Ramos (cell line): ENCODE data around the gene ADAP1.
"Not testable (repeated sequence)": the region's sequence is repeated elsewhere in the genome, so short reads cannot be mapped to it uniquely, and the experiment has no call there.

ENCODE experiments used
- in situ Hi-C: fragments of 300-500 bp; cut with MboI; formaldehyde crosslinking; loops from one replicate; pipeline ENCODE4 v1.14.3; 2022; ENCODE audit warnings: low sequenced_read_pairs; ENCODE audit not compliant: unreplicated experiment

Gene ADAP1, protein sequence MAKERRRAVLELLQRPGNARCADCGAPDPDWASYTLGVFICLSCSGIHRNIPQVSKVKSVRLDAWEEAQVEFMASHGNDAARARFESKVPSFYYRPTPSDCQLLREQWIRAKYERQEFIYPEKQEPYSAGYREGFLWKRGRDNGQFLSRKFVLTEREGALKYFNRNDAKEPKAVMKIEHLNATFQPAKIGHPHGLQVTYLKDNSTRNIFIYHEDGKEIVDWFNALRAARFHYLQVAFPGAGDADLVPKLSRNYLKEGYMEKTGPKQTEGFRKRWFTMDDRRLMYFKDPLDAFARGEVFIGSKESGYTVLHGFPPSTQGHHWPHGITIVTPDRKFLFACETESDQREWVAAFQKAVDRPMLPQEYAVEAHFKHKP

DNA sequence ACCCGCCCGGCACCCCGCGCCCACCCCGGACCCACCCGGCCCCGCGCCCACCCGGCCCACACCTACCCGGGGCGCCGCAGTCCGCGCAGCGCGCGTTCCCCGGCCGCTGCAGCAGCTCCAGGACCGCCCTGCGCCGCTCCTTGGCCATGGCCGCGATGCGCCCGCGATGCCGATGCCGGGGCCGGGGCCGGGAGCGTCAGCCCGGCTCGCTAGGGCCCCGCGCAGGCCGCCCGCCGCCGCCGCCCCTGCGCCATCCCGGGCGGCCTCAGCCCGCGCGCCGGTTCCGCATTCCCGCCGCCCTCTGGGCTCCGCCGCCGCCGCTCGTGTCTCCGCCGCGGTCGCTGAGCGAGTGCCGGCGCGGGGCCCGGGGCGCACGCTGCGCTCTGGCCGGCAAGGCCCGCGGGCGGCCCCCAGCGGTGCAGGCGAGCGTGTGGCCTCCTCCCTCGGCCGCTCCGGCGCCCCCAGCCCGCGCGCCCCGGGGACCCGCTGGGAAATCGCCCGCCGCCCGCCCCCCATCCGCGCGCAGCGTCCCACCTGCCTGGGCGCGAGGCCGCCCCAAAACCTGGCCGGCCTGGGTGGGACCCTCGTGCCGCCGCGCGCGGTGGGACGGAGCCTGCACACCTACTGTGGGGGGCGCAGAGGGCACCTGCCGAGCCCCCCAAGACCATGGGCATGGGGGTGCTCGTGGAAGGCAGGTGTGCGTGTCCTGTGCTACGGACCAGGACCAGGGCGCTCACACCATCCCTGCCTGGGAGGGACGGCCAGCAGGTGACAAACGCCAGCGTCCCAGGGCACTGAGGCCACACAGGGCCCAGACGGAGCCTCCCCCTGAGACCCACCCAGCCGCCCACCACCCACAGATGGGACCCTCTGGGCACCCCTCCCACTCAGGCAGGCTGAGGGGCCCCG is at the start of gene ADAP1:
Gene ADAP1 (minus strand): TSS at position 351 of the 909 bp plus-strand sequence. CDS start 203 bp downstream, at position 148.
- in situ Hi-C loops = no loop called here

DNA sequence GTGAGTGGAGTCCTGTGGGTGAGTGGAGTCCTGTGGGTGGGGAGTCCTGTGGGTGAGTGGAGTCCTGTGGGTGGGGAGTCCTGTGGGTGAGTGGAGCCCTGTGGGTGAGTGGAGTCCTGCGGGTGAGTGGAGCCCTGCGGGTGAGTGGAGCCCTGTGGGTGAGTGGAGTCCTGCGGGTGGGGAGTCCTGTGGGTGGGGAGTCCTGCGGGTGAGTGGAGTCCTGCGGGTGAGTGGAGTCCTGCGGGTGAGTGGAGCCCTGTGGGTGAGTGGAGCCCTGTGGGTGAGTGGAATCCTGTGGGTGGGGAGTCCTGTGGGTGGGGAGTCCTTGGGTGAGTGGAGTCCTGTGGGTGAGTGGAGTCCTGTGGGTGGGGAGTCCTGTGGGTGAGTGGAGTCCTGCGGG is 48.0 kb upstream of the ADAP1 start:
- in situ Hi-C loops = not testable (repeated sequence)

DNA sequence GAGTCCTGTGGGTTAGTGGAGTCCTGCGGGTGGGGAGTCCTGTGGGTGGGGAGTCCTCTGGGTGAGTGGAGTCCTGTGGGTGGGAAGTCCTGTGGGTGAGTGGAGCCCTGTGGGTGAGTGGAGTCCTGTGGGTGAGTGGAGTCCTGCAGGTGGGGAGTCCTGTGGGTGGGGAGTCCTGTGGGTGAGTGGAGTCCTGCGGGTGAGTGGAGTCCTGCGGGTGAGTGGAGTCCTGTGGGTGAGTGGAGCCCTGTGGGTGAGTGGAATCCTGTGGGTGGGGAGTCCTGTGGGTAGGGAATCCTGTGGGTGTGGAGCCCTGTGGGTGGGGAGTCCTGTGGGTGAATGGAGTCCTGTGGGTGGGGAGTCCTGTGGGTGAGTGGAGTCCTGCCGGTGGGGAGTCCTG is 47.5 kb upstream of the ADAP1 start:
- in situ Hi-C loops = not testable (repeated sequence)

DNA sequence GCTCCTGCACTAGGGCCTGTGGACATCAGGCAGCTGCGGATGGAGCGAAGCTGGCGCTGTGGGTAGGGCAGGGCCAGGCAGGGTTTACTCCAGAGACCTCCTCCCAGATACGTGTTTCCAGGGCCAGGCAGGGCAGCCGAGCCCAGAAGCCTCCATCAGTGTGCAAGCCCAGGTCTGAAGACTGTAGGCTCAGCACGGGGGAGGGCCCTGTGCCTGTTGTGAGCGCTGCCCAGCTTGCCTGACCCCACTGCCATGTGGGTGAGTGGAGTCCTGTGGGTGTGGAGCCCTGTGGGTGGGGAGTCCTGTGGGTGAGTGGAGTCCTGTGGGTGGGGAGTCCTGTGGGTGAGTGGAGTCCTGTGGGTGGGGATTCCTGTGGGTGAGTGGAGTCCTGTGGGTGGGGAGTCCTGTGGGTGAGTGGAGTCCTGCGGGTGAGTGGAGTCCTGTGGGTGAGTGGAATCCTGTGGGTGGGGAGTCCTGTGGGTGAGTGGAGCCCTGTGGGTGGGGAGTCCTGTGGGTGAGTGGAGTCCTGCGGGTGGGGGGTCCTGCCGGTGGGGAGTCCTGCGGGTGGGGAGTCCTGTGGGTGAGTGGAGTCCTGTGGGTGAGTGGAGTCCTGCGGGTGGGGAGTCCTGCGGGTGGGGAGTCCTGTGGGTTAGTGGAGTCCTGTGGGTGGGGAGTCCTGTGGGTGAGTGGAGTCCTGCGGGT is 46.7 kb upstream of the ADAP1 start:
- in situ Hi-C loops = not testable (repeated sequence)

DNA sequence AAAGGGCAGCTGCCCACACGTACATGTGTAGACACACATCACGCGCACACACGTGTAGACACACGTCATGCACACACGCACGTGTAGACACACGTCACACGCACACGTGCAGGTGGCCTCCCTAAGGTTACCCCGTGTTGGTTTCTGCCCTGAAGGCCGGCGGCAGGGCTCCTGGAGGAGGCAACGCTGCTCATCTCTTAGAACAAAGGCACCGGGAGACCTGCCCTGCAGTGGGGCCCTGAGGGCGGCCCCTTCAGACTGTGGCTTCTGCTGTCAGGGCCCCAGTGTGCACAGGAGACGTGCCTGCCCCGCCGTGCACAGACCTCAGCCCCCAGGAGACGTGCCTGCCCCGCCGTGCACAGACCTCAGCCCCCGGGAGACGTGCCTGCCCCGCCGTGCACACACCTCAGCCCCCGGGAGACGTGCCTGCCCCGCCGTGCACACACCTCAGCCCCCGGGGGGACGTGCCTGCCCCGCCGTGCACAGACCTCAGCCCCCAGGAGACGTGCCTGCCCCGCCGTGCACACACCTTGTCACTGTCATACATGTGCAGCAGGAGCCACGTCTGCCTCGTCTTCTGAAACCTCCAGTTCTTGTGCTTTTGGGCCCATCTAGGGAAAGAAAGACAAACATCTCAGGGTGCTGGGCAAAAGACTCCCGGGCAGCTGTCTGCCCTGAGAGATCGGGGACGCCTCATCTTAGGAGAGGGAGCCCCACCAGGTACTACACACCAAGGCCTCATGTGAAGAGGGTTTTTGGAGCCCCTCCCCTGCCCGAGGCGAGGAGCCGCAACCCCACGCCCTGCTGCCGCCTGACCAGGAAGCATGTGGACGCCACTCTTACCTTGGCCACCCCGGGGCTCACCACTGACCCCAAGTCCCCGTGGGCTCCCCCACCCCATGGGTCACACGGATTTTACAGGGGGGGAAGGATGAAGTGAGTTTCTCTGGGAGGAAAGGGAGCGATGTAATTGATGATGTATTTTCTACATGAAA is 45.8 kb upstream of the ADAP1 start:
- in situ Hi-C loops = loop anchor here (5.0 kb wide), 1 partner anchor 62 kb away; no protein-coding TSS in a partner anchor

DNA sequence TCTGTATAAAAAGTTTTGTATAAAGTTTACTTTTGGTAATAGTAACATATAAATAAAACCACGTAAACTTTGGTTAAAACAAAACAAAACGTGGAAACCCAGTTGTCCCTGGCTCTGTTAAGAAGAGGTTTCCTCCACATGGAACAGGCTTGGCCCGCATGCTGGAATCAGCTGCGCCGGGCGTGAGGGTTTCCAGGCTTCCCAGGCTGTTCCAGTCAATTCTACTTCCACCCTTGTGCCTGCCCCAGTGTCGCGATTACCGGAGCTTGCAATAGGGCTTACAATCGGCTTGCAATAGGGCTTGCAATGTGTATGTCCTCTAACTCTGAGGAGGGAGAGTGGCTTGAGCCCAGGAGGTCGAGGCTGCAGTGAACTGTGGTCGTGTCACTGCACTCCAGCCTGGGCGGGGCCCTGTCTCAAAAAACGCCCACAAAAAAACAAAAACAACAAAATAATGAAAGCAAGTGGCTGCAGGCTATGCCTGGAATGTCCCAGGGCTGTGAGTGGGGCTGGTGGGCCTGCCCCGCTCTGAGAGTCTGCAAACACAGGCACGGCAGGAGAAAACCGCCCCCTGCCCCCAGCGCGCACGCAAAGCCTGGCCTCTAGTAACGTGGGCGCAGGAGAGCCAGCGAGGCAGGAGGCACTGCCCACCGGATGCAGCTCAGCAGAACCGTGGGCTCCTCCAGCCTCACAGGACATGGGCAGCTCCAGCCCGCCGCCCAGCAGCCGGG is 44.8 kb upstream of the ADAP1 start:
- in situ Hi-C loops = loop anchor here (5.0 kb wide), 1 partner anchor 63 kb away; no protein-coding TSS in a partner anchor

DNA sequence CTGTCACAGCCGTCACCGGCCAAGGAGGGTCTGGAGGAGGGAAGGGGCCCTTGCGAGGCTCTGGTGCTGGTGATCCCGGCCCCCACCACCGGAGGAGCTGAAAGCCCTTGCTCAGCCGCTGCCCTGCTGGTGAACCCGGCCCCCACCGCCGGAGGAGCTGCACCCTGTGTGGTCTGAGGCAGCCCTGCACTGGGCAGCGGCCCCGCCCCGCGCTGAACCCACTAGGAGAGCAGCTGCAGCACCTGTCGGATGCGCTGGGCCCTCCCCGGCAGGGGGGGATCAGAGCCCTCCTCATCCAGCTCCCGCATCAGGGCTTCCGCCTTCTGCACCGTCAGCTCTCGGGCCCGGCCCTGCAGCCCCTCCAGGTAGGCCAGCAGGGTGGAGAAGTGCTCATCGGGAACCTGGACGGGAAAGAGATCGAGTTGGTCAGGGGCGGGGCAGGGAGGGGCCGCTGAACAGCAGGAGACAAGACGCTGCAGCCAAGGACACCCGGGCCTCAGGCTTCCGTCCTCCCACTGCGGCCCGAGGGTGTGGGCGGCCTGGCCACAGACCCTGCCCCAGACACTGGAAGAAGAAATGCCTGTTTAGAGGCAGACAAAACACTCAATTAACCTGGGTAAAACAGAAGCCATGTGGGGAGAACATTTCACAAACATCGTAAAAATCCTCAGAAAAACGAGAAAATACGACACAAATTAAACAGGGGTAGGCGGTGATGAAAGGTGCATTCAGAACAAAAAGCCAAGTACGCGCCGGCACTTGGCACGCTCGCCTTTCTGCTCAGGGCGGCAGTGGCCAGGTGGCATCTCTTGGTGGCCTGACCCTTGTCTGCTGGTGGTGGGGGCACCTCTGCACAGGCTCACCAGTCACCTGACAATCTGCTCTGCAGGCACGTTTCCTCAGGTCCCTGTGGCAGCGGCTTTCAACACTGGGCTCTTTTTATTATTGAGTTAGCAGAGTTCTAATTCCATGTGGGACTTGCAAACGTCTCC is 43.2 kb upstream of the ADAP1 start:
- in situ Hi-C loops = loop anchor here (5.0 kb wide), 1 partner anchor 65 kb away; no protein-coding TSS in a partner anchor

DNA sequence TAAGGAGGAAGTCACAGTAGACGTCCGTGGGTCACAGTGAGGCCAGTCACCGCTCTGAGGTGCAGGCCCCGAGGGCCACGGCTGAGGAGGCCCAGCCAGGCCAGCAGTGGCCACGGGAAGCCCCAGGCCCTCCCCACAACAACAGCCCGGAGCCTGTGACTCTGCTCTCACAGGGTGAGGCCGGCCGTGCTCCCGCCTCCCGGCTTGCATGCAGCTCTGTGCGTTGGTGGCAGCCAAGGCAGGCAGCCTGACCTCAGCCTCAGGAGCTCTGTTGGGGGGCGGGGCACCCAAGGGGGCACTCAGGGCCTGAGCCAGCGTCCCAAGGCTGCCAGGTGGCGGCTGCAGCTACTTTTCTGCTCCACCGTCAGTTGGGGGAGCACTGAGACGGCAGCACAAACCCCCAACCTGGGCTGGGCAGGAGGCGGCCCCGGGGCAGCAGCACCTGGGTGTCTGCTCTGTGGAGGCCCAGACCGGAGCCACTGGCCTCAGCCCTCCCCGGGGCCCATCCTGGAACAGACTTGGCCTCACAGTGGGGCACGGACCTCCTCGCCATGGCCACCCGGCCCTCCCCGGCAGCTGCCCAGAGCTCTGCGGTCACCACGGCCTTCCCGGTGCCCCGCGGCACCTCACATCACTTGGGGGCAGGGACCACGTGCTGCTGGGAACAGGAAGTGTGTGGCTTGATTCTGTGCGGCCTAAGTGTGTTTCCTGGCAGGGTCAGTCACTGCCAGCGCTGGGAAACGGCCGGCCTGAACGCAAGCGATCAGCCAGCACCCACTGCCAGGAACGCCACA is 41.8 kb upstream of the ADAP1 start:
- in situ Hi-C loops = loop anchor here (5.0 kb wide), 1 partner anchor 66 kb away; no protein-coding TSS in a partner anchor

DNA sequence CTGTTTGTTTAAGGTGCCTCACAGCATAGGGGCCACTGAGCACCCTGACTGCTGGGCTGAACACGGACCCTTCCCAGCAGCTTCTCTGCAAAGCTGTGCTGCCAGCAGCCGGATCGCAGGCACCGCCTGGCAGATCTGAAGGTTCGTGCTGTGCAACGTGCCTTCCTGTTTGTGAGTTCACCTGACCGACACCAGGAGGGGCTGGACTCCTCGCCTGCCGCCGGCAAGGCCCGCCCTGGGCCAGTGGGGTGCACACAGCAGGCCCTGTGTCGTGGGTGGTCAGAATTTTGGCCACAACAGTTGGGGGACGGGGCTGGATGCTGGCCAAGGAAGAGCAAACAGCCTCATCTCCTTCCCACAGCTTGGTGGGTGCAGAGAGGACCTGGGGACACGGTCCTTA is 41.1 kb upstream of the ADAP1 start:
- in situ Hi-C loops = loop anchor here (5.0 kb wide), 1 partner anchor 67 kb away; no protein-coding TSS in a partner anchor

DNA sequence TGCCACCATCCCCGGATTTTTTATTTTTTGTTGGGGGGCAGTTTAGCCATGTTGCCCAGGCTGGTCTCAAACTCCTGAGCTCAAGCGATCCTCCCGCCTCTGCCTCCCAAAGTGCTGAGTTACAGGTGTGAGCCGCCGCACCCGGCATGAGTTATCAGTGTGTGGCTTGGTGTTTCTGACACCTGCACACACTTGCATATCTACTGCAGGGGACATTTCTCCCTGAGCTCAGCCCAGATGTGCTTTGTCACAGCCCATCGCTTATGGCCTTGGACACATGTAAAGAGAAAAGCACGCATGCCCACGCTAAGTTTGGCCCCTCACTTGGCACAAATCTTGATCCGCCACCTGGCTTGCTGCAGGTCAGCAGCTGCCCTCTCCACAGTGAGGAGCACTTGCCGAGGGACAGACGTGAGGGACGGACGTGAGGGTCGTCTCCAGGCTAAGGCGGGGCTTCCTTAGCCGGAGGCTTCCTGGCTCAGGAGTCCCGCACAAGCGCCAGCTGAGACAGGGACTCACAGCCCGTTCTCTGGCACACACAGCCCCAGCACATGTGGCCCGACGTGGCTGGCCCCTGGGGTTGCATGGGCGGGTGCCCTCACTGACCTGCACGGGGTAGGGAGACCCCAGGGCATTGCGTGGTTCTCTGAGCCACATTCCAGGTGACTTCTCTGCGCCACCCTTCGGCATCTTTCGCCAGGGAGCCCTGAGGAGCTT is 40.3 kb upstream of the ADAP1 start:
- in situ Hi-C loops = loop anchor here (5.0 kb wide), 2 partner anchors 68 to 183 kb away; no protein-coding TSS in a partner anchor

DNA sequence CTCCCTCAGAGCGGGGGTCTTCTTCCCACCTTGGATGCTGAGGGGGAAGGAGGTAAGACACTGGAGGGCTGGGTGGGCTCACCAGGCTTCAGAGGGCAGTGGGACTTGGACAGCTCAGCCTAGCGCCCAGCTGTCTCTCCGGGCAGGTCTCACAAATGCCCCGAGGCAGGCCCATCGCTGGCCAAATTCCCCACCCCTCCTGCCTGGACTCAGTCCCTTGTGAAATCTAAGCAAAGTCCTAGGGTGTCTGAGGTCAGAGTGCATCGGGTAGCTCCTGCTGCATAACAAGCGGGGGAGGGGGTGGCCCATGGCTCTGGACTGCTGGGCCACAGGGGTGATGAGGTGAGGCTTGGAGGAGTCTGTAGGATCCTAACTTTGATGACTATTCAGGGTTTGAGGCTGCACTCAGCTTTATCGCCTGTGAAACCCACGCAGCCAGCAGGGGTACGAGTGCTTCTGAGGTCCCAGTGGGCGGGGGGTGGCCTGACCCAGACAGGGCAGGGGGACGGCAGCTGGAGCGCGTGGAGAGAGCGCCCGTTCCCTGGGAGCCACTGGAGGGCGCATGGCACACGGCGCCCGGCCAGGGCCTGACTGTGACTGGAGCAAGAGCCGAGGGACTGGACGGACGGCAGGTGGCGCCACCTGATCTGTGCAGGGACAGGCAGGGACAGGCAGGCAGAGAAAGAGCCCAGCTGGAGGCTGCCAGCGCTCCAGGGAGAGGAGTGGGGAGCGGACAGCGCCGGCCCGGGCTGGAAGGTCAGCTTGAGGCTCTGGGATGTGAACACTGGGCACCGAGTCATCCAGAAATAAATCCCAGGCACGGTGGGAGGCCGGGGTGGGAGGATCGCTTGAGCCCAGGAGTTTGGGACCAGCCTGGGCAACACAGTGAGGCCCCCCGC is 38.5 kb upstream of the ADAP1 start:
- in situ Hi-C loops = loop anchor here (5.0 kb wide), 1 partner anchor 184 kb away; no protein-coding TSS in a partner anchor

DNA sequence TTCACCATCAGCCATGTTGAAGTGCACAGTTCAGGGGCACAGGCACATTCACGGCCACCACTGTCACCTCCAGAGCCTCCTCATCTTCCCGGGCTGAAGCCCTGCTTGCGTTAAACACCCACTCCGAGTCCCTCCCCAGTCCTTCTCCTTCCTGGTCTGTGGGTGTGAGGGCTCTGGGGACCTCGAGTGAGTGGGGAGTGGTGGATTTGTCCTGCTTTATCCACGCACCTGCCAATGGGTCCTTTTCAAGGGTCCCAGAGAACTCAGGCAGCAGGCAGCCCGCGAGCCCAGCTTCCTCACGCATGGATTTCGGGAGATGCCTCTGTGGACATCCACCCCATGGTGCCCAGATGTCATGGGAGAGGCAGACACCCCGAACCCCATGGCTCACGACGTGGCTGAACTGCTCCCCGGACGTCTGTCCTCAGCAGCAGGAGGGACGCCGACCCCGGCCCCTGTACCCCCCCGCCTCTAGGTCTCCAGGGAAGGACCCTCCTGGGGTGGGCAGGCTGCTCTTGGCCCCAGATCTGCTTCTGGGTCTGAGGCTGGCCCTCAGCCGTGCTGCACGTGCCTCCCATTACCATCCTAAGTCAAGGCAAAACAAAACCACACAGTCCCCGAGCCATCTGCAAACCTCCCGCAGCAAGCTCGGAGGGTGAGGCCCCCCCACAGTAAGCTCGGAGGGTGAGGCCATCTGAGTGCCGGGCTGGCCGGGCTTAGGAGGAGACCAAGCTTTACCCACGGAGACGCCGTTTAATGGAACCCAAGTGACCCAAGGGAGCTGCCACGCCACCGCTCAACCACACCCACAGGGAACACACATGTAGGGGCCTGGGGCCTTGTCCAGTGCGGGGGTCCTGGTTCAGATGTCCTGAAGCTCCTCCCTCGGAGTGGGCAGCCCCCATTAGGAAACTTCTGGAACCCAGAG is 37.5 kb upstream of the ADAP1 start:
- in situ Hi-C loops = loop anchor here (5.0 kb wide), 1 partner anchor 185 kb away; no protein-coding TSS in a partner anchor

DNA sequence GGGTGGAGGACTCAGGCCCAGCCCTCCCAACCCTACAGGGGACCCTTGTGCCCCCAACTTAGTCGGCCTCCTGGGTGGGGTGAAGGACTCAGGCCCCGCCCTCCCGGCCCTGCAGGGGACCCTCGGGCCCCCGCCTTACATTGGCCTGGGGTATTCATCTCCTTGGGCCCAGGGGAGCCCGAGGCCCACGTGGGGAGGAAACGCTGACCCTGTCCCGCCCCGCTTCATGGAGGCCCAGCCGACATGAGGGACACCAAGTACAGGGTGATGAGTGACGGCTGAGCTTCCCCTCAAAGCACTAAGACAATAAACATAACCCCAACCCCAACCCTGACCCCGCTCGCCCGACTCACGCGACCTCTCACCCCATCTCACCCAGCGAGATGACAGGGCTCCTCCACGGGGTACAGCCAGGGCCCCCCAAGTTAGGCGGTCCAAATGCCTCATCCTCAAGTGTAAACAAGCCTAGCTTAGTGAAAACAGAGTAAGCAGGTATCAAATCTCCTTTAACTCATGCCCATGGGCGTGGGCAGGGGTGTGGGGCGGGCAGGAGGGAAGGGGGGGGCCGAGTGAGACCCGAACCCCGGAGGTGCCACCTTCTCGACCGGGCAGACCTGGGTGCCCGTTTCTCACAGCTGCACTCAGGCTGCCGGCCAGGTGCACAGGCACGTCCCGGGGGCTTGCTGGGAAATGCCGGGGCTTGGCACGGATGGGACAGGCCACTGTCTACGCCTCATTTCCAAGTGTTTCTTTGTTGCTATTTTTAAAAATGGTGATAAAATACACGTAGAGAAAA is 36.7 kb upstream of the ADAP1 start:
- in situ Hi-C loops = loop anchor here (5.0 kb wide), 1 partner anchor 186 kb away; no protein-coding TSS in a partner anchor
